ENCODE data around the gene ADGRB2.

- TF ChIP-seq POLR2A (IDR thresholded peaks at IDR 0.05; ENCODE audit: low read depth, low read length) (no peak), RAD21 (IDR thresholded peaks at IDR 0.05; ENCODE audit: low read length) (no peak), BHLHE40 (IDR thresholded peaks at IDR 0.05; ENCODE audit: low read depth, low read length) (no peak), MAFK (IDR thresholded peaks at IDR 0.05; ENCODE audit: low read depth, low read length) (no peak), RFX5 (IDR thresholded peaks at IDR 0.05; ENCODE audit: low read depth, low read length) (no peak)
- TF ChIP-seq, protein P1, sequence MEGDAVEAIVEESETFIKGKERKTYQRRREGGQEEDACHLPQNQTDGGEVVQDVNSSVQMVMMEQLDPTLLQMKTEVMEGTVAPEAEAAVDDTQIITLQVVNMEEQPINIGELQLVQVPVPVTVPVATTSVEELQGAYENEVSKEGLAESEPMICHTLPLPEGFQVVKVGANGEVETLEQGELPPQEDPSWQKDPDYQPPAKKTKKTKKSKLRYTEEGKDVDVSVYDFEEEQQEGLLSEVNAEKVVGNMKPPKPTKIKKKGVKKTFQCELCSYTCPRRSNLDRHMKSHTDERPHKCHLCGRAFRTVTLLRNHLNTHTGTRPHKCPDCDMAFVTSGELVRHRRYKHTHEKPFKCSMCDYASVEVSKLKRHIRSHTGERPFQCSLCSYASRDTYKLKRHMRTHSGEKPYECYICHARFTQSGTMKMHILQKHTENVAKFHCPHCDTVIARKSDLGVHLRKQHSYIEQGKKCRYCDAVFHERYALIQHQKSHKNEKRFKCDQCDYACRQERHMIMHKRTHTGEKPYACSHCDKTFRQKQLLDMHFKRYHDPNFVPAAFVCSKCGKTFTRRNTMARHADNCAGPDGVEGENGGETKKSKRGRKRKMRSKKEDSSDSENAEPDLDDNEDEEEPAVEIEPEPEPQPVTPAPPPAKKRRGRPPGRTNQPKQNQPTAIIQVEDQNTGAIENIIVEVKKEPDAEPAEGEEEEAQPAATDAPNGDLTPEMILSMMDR (conservative IDR thresholded peaks at IDR 0.05; ENCODE audit: low read depth, low read length): no peak
- TF ChIP-seq, protein P2, sequence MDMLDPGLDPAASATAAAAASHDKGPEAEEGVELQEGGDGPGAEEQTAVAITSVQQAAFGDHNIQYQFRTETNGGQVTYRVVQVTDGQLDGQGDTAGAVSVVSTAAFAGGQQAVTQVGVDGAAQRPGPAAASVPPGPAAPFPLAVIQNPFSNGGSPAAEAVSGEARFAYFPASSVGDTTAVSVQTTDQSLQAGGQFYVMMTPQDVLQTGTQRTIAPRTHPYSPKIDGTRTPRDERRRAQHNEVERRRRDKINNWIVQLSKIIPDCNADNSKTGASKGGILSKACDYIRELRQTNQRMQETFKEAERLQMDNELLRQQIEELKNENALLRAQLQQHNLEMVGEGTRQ (IDR thresholded peaks at IDR 0.05; ENCODE audit: low read depth, low read length): no peak
These were observed 48.3 kb downstream of the ADGRB2 start for GRCh38 chr1:31715873-31716220.

Data from IMR-90 (cell line).